K562 (cell line): ENCODE results near the gene ADGRE2. TPM values are rescaled to one million over a fixed set of nuclear protein-coding genes. Genes with fewer than 3 reads are reported as not detected.

ENCODE experiments used
- ATF1 ChIP-seq, 2 experiments: fragments of 450-650 bp in 1 of 2; IDR thresholded peaks; 2 replicates each; pipeline ENCODE4 v1.6.1; 2016; ENCODE audit warnings: missing compliant biosample characterization in 1 of 2, missing genetic modification characterization in 1 of 2
- ELF4 ChIP-seq: fragments of 450-650 bp; formaldehyde crosslinking; IDR thresholded peaks from 2 replicates; pipeline ENCODE4 v1.4.0; 2022; ENCODE audit warnings: missing genetic modification characterization
- ETS2 ChIP-seq: IDR thresholded peaks from 2 replicates; pipeline ENCODE4 v1.6.1; 2016; ENCODE audit warnings: borderline replicate concordance, missing genetic modification characterization, mild to moderate bottlenecking, moderate library complexity, missing compliant biosample characterization; ENCODE audit not compliant: poor library complexity, severe bottlenecking
- MAFG ChIP-seq: fragments of 450-650 bp; conservative IDR thresholded peaks from 2 replicates; pipeline ENCODE4 v1.6.1; 2016; ENCODE audit warnings: missing genetic modification characterization, missing compliant biosample characterization
- MYBL2 ChIP-seq, 2 experiments: fragments of 450-650 bp in 1 of 2; sonication (generic) in 1 of 2; formaldehyde crosslinking in 1 of 2; IDR thresholded peaks; 2 replicates each; pipeline versions ENCODE4 v1.6.1 to v1.8.1; 2017 to 2022; ENCODE audit warnings: borderline replicate concordance in 1 of 2, inconsistent platforms in 1 of 2, low read depth in 1 of 2, mild to moderate bottlenecking in 1 of 2, missing genetic modification reagents in 1 of 2, moderate library complexity in 1 of 2
- NFRKB ChIP-seq: fragments of 450-650 bp; IDR thresholded peaks from 2 replicates; pipeline ENCODE4 v1.6.1; 2016; ENCODE audit warnings: low read depth
- PTRF ChIP-seq: fragments of 450-650 bp; IDR thresholded peaks from 2 replicates; pipeline ENCODE4 v1.6.1; 2016; ENCODE audit warnings: mild to moderate bottlenecking, missing genetic modification characterization, missing compliant biosample characterization
- SMAD4 ChIP-seq: fragments of 250-450 bp; sonication (Bioruptor Pico); conservative IDR thresholded peaks from 2 replicates; pipeline ENCODE4 v1.8.0; 2021; ENCODE audit warnings: inconsistent platforms, mild to moderate bottlenecking, moderate library complexity
- SNIP1 ChIP-seq: fragments of 450-650 bp; IDR thresholded peaks from 2 replicates; pipeline ENCODE4 v1.7.1; 2017; ENCODE audit warnings: low read depth, mild to moderate bottlenecking
- SRSF9 ChIP-seq: fragments of 200-400 bp; formaldehyde crosslinking; IDR thresholded peaks from 2 replicates; pipeline ENCODE4 v1.6.1; 2017; ENCODE audit warnings: low read depth, low read length, borderline replicate concordance
- TCFL5 ChIP-seq: fragments of 250-450 bp; sonication (Bioruptor Pico); conservative IDR thresholded peaks from 2 replicates; pipeline ENCODE4 v1.6.1; 2021; ENCODE audit warnings: mild to moderate bottlenecking, moderate library complexity, matching md5 sums
- ZNF143 ChIP-seq: sonication (generic); formaldehyde crosslinking; IDR thresholded peaks from 2 replicates; pipeline ENCODE4 v1.9.0; 2022; ENCODE audit warnings: mild to moderate bottlenecking, missing genetic modification reagents
- ZNF41 ChIP-seq: fragments of 250-450 bp; sonication (Bioruptor Pico); conservative IDR thresholded peaks from 2 replicates; pipeline ENCODE4 v1.4.0; 2020; ENCODE audit warnings: mild to moderate bottlenecking
- polyA plus RNA-seq, 8 experiments: library from polyadenylated mRNA; depleted of rRNA in 4 of 8; stranded (reverse) in 5 of 8; unstranded in 3 of 8; fragments of >200 nt; fragmentation: Nextera tagmentation in 2 of 8; fragmentation: Illumina TruSeq in 1 of 8; extraction: Ambion mirVana in 2 of 8; extraction: Trizol in 1 of 8; gene quantifications; 2 replicates each; pipeline versions ENCODE4 v1.2.1 to v1.2.3, GENCODE V29; 2011 to 2014; ENCODE audit warnings: inconsistent platforms in 1 of 8, missing spikeins in 1 of 8
- total RNA-seq, 7 experiments: library from RNA; depleted of rRNA in 6 of 7; stranded (reverse); fragments of >200 nt in 6 of 7; fragmentation: Illumina TruSeq in 2 of 7; extraction: Trizol in 2 of 7; gene quantifications; 2 replicates each; pipeline versions ENCODE4 v1.2.1 to v1.2.3, GENCODE V29; 2011 to 2021; ENCODE audit warnings: low replicate concordance in 1 of 7
- TF ChIP-seq, protein P1 (sequence below): fragments of 250-450 bp; sonication (Bioruptor Pico); IDR thresholded peaks from 2 replicates; pipeline ENCODE4 v1.5.0; 2021
- TF ChIP-seq, protein P2 (sequence below): sonication (generic); formaldehyde crosslinking; IDR thresholded peaks from 2 replicates; pipeline ENCODE4 v1.4.0; 2020; ENCODE audit warnings: mild to moderate bottlenecking, missing genetic modification reagents
- TF ChIP-seq, protein P3 (sequence below): sonication (generic); formaldehyde crosslinking; IDR thresholded peaks from 2 replicates; pipeline ENCODE4 v1.8.0; 2022; ENCODE audit warnings: mild to moderate bottlenecking, missing genetic modification reagents, borderline replicate concordance

Gene ADGRE2
- total and polyA plus RNA-seq, 9 of the 15 experiments (the other 6 are each of a cell fraction or from before 2014, with no cell fraction given): 4.3 to 17.3 (median 9.8) TPM

DNA sequence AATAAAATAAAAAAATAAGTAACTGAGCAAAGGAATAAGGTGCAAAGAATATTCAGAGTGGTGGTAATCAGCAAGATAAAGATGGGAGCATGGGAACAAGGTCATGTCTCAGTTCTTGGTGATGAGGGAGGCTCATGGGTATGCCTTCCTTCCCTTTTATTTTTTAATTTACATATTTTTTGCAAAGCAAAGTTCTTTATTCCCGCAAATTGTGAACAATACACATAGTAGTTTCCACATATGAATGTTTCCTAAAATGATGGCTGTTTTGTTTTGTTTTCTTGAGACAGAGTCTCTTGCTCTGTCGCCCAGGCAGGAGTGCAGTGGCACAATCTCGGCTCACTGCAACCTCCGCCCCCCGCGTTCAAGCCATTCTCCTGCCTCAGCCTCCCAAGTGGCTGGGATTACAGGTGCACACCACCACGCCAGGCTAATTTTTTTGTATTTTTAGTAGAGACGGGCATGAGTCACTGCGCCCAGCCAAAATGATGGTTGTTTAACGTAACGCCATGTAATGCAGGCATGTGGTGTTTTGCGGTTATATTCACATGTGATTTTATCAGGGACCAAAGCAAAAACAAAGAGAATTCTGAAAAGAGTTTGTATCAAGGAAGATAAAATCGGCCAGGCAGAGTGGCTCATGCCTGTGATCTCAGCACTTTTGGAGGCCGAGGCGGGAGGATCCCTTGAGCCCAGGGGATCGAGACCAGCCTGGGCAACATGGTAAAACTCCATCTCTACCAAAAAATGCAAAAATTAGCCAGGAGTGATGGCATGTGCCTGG is 4.5 kb upstream of the ADGRE2 start (continued):
- TF ChIP-seq SNIP1 (no peak), TCFL5 (CRISPR knock-in tag) (no peak), MYBL2 (IDR thresholded peaks at IDR 0.05; ENCODE audit: low read depth) (no peak), MYBL2 (CRISPR knock-in tag; IDR thresholded peaks at IDR 0.05; ENCODE audit: borderline replicate concordance) (no peak), ZNF143 (CRISPR knock-in tag) (no peak), NFRKB (no peak), ELF4 (no peak), ATF1 (CRISPR knock-in tag; IDR thresholded peaks at IDR 0.05) (no peak), ATF1 (tag; IDR thresholded peaks at IDR 0.05) (peak; percentile 13; the same call in 1 of the 2 replicates), ZNF41 (CRISPR knock-in tag) (no peak), SMAD4 (CRISPR knock-in tag) (no peak), PTRF (no peak), SRSF9 (no peak), MAFG (tag) (no peak), ETS2 (tag) (no peak)
- TF ChIP-seq, protein P1, sequence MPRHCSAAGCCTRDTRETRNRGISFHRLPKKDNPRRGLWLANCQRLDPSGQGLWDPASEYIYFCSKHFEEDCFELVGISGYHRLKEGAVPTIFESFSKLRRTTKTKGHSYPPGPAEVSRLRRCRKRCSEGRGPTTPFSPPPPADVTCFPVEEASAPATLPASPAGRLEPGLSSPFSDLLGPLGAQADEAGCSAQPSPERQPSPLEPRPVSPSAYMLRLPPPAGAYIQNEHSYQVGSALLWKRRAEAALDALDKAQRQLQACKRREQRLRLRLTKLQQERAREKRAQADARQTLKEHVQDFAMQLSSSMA (CRISPR knock-in tag): no peak
- TF ChIP-seq, protein P2, sequence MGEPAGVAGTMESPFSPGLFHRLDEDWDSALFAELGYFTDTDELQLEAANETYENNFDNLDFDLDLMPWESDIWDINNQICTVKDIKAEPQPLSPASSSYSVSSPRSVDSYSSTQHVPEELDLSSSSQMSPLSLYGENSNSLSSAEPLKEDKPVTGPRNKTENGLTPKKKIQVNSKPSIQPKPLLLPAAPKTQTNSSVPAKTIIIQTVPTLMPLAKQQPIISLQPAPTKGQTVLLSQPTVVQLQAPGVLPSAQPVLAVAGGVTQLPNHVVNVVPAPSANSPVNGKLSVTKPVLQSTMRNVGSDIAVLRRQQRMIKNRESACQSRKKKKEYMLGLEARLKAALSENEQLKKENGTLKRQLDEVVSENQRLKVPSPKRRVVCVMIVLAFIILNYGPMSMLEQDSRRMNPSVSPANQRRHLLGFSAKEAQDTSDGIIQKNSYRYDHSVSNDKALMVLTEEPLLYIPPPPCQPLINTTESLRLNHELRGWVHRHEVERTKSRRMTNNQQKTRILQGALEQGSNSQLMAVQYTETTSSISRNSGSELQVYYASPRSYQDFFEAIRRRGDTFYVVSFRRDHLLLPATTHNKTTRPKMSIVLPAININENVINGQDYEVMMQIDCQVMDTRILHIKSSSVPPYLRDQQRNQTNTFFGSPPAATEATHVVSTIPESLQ (CRISPR knock-in tag): no peak
- TF ChIP-seq, protein P3, sequence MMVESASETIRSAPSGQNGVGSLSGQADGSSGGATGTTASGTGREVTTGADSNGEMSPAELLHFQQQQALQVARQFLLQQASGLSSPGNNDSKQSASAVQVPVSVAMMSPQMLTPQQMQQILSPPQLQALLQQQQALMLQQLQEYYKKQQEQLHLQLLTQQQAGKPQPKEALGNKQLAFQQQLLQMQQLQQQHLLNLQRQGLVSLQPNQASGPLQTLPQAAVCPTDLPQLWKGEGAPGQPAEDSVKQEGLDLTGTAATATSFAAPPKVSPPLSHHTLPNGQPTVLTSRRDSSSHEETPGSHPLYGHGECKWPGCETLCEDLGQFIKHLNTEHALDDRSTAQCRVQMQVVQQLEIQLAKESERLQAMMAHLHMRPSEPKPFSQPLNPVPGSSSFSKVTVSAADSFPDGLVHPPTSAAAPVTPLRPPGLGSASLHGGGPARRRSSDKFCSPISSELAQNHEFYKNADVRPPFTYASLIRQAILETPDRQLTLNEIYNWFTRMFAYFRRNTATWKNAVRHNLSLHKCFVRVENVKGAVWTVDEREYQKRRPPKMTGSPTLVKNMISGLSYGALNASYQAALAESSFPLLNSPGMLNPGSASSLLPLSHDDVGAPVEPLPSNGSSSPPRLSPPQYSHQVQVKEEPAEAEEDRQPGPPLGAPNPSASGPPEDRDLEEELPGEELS (CRISPR knock-in tag): no peak
- TF ChIP-seq, all 486 proteins: peak for 22
